GM21447 (cell line): ENCODE measurements around the gene TRPV5.

Experiments
- ATAC-seq: cut with Tn5 transposase; IDR thresholded peaks from one replicate; pipeline ENCODE4 v1.9.1; 2021; ENCODE audit not compliant: unreplicated experiment

Gene TRPV5

DNA sequence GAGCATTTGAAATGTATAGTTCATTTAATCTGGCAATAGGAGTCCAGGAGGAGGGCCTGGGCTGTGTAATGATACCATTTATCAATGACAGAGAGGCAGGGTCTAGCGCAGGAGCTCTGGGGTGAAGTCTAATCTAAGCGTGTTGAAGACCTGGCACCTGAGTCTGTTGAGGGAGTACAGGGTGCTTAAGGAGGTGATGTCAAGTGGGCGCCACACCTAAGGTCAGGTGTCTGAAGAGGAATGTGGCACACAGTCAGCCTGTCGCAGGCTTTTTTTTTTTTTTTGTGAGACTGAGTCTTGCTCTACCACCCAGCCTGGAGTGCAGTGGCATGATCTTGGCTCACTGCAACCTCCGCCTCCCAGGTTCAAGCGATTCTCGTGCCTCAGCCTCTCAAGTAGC is 8.0 kb upstream of the TRPV5 start:
- ATAC-seq: no peak

DNA sequence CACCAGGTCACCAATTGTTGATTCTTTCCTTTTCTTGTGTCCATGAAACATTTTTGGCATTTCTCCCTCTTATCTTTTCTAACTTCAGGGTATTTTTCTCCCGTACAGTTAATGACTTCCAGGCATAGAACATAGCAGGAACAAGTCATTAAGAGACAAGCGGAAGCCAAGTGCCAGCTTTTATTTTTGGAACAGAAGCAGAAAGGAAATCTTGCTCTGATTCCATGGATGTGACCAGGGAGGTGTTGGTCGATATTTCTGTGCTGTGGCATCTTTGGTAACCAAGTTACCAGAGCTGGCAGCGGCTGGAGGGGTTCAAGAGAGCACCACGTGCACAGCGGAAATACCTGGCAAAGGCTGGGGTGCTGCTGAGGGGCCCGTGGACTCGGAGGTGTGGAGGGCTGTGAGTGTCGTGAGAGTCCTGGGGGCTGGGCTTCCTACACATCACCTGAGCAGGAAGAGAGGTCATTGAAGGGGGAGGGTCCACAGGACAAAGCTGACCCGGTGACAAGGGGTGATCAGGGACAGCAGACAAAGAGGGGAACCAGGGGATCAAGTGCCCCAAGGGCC is 7.5 kb upstream of the TRPV5 start:
- no peak for ATAC-seq

DNA sequence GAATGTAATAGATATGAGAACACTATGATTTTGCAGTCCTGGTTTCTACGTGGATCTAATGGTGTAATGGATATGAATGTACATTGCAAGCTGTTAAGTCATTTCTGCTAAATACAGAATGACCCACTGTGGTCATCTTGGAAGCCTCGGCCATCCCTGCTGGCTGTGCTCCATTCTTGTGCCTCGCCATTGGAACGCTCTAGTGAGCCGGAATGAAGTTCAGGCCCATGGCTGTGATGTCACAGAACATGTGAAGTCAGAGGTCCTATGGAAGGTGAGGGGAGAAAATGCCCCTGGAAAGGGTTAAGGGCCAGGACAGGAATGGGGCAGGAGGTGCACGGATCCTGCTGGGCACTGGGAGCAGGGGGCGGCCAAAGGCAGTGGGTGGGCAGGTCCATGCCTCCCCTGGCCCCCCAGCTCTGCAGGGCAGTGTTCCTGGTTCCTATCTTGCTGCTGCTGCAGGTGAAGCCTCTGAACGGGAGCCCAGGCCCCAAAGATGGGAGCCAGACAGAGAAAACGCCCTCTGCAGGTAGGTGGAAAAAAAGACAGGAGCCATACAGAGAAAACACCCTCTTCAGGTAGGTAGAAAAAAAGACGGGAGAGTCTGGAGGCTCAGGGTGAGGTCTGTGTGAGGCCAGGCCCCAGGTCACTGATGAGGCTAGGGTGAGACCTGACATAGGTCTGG is 5.8 kb upstream of the TRPV5 start, which contains the start of gene LLCFC1:
TSS of gene LLCFC1 (plus strand) at position 259 of the 685 bp plus-strand sequence. CDS start at position 397, 138 bp downstream.
- ATAC-seq: no peak

DNA sequence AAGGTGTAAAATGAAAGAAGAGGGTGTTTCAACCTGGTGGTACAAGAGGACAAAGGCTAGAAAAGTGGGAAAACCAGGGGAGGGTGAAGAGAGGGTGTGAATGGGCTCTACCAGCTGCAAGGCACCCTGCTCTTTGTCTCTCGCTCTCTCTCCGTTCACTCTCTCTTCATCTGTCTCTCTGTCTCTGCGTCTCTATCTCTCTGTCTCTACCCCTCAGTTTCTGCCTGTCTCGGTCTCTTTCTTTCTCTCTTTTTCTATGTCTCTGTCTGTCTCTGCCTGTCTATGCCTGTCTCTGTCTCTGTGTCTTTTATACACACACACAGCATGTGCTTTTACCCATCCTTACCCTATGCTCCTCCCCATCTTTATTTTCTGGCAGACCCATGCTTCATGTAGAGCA is 5.1 kb upstream of the TRPV5 start:
- no peak for ATAC-seq

DNA sequence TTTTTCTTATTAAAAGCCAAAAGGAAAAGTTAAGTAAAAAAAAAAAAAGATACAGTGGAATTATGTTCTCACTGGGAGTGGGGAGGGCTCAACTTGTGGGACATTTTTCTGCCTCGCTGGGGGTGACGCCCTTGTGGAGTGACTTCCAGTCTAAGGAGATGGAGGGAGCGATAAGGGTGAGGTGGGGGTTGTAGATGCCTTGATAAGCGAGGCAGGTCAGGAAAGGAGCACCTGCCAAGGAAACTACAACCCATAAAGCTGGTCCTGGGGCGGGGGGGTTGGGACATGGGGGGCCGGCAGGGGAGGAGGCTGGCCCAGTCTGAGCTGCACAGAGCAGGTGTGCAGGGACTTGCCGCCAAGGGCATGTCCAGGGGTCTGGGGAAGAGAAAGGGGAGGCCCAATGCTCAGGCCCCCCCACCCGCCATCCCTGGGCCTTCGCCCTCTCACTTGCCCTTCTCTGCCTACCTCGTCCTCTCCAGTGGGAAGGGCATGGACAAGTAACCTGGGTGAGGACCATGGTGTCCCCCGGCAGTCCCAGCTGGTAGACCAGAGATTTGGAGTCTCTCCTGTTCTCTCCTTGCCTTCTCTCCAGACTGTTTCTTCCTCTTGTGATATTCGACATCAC is 2.5 kb upstream of the TRPV5 start:
- no peak for ATAC-seq

DNA sequence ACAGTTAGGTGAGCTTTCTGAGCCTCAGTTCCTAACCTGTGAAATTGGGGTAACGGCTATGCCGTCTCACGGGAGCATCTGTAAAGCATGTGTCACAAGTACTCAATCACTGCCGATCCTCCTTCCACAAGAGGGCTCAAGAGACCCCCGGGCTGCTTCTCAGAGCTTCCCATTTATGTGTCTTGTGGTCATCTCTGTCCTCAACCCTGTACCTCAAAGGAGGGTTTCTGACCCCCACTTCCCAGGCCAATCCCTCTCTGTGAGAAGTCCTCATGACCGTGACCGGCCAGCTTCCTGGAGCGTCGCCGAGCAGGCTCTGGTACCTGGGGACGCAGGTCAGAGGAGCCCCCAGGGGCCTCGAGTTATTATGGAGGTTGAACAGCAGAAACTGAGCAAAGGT is 510 bp upstream of the TRPV5 start:
- ATAC-seq: no peak

DNA sequence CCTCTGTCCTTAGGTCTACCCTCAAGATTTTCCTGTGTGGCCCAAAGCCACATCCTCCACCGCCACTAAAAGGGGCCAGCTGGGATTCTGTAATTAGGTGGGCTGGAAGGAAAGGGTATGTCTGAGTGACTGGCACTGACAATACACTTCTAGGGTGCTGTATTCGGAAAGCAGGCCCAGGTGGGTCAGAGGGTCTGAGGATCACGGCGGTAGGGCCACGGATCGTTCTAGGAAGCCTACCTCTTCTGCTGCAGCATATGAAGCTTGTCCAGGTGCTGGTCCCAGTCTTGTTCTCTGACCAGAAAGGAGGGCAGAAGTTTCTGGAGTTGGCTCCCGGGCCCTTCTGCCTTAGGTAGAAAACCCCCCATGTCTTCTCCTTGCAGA is 462 bp downstream of the TRPV5 start:
- no peak for ATAC-seq

DNA sequence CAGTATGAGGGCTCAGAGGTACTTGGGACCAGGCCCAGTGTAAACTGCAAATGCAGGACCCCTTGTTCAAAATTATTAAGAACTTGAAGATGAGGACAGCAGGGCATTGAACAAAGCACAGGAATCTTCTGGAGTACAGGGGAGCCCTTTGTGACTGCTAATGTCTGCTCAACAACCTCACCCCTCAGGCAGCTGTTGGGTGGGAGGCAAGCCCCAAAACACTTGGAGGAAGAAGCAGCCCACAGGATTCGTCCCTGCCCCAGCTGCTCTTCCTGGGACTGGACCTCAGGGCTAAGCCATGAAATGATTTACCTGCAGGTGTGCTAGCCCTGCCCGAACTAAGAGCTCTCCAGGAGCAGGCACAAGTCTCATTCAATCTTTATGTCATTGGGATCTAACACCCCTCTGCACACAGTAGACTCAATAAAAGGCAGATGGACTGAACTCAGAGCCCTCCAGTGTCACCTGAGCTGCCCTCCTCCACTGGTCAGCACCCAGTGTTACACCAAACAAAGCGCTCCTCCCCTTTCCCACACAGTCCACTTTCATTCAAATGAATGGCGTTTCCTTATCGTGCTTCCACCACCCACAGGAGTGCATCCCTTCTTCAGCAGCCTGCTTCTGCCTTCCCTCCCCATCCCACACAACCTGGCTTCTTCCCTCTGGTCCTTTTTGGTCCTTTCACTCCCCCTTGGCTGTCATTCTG is 1.0 kb downstream of the TRPV5 start:
- ATAC-seq: no peak

DNA sequence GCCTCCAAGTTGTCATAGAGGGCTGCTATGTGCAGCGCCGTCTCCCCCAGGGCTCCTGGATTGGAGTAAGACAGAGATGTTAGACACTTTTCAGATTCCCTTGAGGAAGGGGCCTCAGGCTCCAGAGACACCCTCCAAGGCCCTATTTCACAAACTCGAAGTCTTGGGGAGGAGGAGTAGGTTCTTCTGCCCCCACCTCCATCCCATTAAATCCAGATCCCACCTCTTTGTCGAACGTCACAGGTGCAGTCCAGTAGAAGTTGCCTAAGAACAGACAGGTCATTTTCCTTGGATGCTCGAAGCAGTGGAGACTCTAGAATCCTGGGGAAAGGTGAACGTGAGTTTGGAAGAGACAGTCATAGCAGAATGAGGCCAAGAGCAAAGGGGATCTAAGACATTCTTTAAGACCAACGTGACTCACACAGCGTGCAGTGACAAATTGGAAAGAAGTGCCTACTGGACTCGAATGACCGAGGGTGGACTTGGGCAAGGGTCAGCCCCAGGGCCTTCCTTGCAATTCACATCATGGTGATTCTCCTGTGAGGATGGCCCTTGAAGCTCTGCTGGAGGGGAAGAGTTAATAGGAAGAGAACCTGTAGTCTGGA is 3.3 kb downstream of the TRPV5 start:
- ATAC-seq: no peak

DNA sequence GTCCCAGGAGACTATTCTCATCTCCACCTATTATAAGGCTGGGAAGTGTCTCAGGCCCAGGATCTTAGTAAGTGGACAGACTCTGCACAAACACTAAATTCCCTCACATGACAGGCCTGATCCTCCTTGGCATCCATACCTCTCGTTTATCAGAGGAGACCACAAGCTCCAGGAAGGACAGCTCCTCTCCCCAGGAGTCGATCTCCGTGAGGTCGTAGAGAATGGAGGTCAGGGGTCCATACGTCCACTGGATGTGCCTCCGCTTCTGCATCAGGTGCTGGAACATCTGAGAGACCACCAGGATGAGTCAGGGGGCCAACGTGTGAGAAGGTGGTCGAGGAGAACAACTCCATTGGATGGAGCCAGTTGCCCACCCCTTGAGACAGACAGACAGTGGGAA is 5.6 kb downstream of the TRPV5 start:
- no peak for ATAC-seq

DNA sequence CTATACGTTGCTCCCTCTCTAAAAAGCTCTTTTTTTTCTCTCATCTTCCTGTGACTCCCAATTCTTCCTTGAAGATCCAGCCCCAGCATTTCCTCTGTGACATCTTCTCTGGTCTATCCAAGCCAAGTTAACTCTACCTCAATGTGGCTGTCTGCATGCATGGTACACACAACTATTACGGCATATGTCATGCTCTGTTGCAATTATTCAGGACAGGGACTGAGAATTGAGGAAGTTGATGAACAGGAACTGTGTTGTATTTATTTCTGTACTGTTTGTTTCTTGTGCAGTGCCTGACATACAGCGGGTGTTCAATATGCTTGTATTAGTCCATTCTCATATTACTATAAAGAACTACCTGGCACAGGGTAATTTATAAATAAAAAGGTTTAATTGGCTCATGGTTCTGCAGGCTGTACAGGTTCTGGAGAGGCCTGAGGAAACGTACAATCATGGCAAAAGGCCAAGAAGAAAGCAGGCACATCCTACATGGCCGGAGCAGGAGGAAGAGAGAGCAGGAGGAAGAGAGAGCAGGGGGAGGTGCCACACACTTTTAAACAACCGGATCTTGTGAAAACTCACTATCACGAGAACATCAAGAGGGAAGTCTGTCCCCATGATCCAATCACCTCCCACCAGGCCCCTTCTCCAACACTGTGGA is 6.3 kb downstream of the TRPV5 start:
- no peak for ATAC-seq

DNA sequence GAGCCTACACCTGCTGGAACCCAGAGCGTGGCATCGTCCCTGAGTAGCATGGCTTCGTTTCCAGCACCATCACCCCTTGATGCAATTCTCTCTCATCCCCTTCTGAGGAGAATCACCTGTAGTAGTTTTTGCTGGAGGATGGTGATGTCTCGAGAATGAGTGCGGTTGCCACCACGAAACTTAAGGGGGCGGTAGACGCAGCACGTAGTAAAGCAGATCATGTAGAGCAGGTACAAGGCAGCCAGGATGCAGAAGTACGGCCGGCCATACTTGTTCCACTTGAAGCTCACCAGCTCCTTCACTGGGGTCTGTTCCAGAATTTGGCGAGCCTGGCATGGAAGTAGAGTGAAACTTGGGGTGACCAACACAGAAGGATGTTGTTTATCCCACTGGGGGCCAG is 8.1 kb downstream of the TRPV5 start:
- no peak for ATAC-seq

DNA sequence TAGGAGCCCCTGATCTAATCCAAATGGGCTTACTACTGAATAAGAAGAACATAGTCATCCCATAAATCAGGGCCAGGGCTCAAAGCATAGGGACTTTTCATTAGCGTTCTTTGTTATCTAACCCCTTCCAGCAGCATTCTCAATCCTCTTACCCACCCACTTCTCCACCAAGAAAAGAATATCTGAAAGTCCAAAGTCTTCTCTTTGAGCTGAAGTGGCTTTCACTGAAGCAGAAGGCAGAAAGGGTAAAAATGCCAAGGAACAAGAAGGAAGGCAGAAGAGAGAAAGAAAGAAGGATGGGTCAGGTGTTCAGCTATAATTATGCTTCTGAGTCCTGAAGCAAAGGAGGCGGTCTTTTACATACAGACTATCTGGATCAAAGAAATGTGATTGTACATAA is 10.2 kb downstream of the TRPV5 start:
- no peak for ATAC-seq

DNA sequence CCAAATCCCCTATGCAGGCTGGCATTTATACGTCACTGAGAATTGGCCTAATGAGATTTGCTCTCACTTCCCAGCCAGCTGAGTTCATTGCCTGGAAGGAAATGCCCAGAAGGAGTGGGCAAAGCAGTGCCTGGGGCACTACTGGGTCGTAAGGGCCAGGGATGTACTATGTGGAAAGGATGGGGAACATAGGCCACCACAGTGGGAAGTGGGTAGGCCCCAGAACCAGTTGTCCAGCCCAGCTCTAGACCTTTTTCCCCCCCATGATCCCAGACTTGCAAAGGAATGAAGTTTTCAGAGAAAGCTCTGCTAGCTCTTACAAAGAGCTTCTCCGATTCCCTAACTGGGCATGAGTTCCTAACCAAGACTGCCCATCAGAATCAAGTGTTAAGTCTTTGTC is 13.9 kb downstream of the TRPV5 start:
- ATAC-seq: no peak

DNA sequence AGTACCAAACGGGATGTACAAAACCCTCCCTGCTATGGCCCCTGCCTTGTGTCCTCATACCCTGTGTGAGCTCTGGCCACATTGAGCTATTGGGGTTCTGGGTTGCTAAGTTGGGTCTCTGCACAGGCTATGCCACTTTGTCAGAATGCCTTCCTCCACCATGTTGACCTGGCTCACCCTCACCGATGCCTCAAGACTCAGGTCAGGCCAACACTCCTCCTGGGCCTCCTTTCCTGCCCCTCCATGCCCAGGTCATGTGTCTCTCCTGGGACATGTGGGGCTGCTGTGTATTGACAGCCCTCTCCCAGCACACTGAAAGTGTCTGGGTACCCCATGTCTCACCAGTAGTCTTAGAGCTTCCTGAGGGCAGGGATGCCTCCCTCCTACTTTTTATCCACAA is 14.6 kb downstream of the TRPV5 start:
- no peak for ATAC-seq

DNA sequence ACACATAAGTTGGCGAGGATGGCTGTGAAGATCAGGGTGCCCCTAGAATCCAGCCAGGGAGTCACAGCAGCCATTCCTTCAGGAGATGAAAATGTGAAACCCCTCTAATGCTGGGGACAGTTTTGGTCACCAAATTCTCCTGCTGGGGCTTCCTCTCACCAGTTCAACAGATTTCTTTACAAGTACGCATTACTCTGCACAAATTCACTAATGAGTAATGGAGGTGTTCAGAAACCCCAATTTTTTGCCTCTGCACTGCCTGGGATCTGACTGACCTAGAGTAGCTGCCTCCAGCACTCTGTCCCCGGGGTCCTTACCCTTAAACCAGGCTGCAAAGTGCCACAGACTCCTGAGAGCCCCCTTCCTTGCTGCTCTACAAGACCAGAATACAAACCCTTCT is 16.1 kb downstream of the TRPV5 start:
- ATAC-seq: no peak

DNA sequence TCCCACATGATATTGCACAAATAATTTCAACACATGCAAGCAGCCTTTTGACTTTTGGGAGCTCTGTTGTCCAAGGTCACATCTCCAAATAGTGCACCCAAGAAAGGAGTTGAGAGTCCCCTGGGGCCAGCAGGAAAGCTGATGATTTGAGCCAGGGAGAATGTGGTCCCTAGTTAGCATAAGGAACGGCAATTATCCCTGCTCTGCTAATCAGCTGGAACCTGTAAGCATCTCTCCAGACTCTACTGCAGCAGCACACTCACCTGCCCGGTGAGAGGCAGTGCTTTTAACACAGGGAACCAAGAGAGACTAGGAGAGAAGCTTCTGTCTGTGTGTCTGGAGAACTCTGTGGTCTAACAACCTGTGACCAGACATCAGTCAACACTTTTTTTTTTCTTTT is 17.0 kb downstream of the TRPV5 start:
- no peak for ATAC-seq

DNA sequence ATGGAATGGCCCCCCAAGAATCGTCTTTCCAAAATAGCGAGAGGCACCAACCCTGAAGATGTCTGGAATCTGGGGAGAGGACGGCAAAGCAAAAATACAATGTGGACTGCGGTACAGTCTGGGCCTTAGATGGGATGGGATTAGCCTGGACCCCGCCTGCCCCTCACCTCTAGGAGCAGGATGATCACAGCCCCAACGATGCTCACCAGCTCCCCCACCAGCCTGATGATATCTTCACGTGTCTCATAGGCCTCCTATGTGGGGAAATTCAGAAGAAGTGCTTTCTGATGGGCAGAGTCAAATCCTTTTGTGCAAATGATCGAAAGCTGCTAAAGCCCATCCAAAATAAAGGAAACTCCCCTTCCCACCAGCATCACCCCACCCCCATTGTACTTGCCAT is 18.2 kb downstream of the TRPV5 start:
- no peak for ATAC-seq

DNA sequence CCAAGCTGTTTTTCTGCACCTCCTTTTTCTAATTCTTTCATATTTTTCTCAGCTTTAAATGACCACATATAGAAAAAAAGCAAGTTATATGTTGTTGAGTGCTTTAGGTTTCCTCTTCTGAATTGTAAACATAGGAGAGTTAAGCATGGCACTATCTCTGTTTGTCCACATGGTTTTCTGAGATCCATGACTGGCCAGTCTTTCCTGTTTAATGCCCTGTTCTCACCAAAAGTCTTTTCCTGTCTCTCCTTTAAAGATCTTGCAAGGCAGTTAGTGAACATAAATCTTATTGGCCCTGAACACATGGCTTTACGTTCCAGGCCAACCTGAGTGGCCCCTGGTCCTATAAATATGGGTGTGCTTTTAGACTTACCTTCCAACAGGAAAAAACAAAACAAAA is 19.4 kb downstream of the TRPV5 start:
- ATAC-seq: no peak

DNA sequence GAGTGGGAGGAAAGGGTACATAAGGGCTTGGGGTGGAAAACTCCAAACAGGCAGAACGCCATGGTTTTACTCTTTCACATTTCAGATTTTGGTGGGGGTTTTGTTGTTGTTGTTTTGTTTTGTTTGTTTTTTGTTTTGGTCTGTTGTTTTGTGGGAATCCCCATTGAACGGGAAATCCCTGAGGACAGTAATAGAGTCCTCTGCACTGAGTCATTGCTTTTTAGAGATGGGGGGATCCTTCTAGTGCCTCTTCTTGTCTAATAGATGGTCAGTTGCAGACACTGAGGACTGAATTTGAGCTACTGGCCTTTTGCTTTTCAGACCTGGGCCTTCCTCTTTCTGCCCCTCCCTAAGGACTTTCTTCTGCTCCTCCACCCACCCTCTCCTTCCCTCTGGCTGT is 20.0 kb downstream of the TRPV5 start:
- ATAC-seq: no peak

DNA sequence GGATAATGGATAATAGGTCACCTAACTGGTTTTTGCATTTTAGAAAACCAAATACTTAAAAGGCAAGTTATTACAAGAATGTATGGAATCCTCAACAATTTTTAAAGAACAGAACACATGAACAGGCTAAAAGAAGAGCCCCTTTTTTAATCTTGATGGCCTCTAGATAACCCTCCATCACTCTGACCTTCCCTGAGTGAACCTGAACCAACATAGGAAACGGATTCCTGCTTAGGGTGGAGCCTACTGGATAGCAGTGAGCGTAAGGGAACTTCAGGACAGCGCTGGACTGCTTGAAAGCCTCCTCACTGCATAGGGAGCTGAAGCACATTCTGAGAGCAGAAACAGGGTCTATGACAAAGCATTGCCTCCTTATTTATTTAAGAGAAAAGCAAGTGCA is 20.5 kb downstream of the TRPV5 start:
- ATAC-seq: no peak
